Measurements from ENCODE around the gene SSTR5.
A peak's percentile ranks its signal among the peaks of the same experiment; 100 is the strongest.

DNA sequence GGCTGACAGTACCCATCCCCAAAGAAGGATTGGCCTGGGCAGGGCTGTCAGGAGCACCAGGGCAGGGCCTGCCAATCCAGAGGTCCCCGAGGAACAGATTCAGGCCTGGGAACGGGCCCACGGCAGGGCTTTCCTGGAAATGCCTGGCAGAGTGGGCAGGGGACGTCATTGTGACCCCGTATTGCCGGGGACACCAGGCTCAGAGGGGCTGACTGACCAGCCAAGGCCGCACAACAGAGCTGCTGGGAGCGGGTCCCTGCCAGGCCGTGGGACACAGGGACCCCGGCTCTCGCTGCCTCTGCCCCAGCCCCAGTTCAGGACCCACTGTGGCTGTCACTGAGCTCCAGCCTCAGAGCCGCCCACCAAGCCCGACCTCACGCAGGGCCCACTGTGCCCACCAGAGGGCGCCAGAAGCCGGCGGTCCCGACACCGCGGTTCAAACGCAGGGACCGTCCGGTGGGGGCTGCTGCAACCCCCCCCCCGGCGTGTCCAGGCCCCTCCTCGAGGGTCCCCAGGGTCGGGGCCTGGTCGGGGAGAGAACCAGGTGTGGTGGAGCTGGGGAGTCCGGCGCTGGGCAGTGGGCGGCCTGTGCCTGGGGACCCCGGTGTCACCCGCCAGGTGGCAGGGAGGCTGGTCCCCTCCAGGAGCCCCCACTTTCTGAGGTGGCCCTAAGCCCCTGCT, 15.2 kb upstream of the SSTR5 start:
- TF ChIP-seq, protein P1, sequence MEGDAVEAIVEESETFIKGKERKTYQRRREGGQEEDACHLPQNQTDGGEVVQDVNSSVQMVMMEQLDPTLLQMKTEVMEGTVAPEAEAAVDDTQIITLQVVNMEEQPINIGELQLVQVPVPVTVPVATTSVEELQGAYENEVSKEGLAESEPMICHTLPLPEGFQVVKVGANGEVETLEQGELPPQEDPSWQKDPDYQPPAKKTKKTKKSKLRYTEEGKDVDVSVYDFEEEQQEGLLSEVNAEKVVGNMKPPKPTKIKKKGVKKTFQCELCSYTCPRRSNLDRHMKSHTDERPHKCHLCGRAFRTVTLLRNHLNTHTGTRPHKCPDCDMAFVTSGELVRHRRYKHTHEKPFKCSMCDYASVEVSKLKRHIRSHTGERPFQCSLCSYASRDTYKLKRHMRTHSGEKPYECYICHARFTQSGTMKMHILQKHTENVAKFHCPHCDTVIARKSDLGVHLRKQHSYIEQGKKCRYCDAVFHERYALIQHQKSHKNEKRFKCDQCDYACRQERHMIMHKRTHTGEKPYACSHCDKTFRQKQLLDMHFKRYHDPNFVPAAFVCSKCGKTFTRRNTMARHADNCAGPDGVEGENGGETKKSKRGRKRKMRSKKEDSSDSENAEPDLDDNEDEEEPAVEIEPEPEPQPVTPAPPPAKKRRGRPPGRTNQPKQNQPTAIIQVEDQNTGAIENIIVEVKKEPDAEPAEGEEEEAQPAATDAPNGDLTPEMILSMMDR (IDR thresholded peaks at IDR 0.05): peak; percentile 24 to 80
- no peak for TF ChIP-seq POLR2A (IDR thresholded peaks at IDR 0.05)
